SU-DHL-6 (cell line): ENCODE measurements around the gene GNG5.

Source experiments
- H2AFZ ChIP-seq: fragments of 200-600 bp; sonication (generic); 2 replicates; pipeline ENCODE4 v1.6.1; 2014; ENCODE audit warnings: low read depth, mild to moderate bottlenecking, moderate library complexity, mixed read lengths, antibody characterized with exemption, low read length; ENCODE audit not compliant: severe bottlenecking
- H3F3A ChIP-seq: fragments of 200-600 bp; shearing (Covaris generic); 2 replicates; pipeline ENCODE4 v1.6.0; 2016; ENCODE audit warnings: antibody characterized with exemption, mild to moderate bottlenecking; ENCODE audit not compliant: insufficient read depth
- H3K27ac ChIP-seq: fragments of 200-600 bp; sonication (generic); 2 replicates; pipeline ENCODE4 v1.5.1; 2016; ENCODE audit warnings: low read depth, mild to moderate bottlenecking, low read length, moderate library complexity, mixed read lengths
- H3K27me3 ChIP-seq: fragments of 200-600 bp; sonication (generic), shearing (Covaris generic); 2 replicates; pipeline ENCODE4 v1.6.0; 2014; ENCODE audit warnings: mild to moderate bottlenecking, low read length
- H3K36me3 ChIP-seq: fragments of 200-600 bp; sonication (generic); 2 replicates; pipeline ENCODE4 v1.6.1; 2014; ENCODE audit warnings: mild to moderate bottlenecking, low read length, mixed read lengths
- H3K4me2 ChIP-seq: fragments of 300-600, 200-600 bp; shearing (Covaris generic), sonication (generic); 2 replicates; pipeline ENCODE4 v1.6.0; 2014; ENCODE audit warnings: low read length, low read depth, mild to moderate bottlenecking; ENCODE audit not compliant: poor library complexity, severe bottlenecking
- H3K4me3 ChIP-seq: fragments of 200-600 bp; sonication (generic); 2 replicates; pipeline ENCODE4 v1.5.1; 2014; ENCODE audit warnings: antibody characterized with exemption, low read length, mild to moderate bottlenecking, mixed read lengths; ENCODE audit not compliant: insufficient read depth, poor library complexity, severe bottlenecking
- H3K79me2 ChIP-seq: fragments of 200-600 bp; sonication (generic); 2 replicates; pipeline ENCODE4 v1.6.1; 2014; ENCODE audit warnings: mild to moderate bottlenecking, low read length, moderate library complexity; ENCODE audit not compliant: insufficient read depth
- H3K9ac ChIP-seq: fragments of 200-600 bp; sonication (generic); 2 replicates; pipeline ENCODE4 v1.7.0; 2014; ENCODE audit warnings: mild to moderate bottlenecking, low read length
- H3K9me2 ChIP-seq: fragments of 200-600 bp; sonication (generic); replicated peaks from 2 replicates; pipeline ENCODE4 v1.6.1; 2014; ENCODE audit warnings: low read length; ENCODE audit not compliant: insufficient read depth
- H3K9me3 ChIP-seq: fragments of 200-600 bp; sonication (generic); 2 replicates; pipeline ENCODE4 v1.6.1; 2014; ENCODE audit warnings: low read length, mixed read lengths; ENCODE audit not compliant: insufficient read depth
- H4K20me1 ChIP-seq: fragments of 200-600 bp; sonication (generic); 2 replicates; pipeline ENCODE4 v1.6.1; 2014; ENCODE audit warnings: low read depth, mild to moderate bottlenecking, antibody characterized with exemption, low read length, moderate library complexity, mixed read lengths
- CTCF ChIP-seq: fragments of 200-600 bp; sonication (generic); IDR thresholded peaks from one replicate; pipeline ENCODE4 v1.5.1; 2017; ENCODE audit warnings: antibody characterized with exemption, mild to moderate bottlenecking, low read length, moderate library complexity; ENCODE audit not compliant: insufficient read depth, poor library complexity, severe bottlenecking
- EZH2phosphoT487 ChIP-seq: fragments of 200-600 bp; sonication (generic), shearing (Covaris generic); conservative IDR thresholded peaks from 2 replicates; pipeline ENCODE4 v1.6.1; 2018; ENCODE audit warnings: mild to moderate bottlenecking, antibody characterized with exemption, low read length, moderate library complexity, mixed read lengths

GNG5 gene

DNA sequence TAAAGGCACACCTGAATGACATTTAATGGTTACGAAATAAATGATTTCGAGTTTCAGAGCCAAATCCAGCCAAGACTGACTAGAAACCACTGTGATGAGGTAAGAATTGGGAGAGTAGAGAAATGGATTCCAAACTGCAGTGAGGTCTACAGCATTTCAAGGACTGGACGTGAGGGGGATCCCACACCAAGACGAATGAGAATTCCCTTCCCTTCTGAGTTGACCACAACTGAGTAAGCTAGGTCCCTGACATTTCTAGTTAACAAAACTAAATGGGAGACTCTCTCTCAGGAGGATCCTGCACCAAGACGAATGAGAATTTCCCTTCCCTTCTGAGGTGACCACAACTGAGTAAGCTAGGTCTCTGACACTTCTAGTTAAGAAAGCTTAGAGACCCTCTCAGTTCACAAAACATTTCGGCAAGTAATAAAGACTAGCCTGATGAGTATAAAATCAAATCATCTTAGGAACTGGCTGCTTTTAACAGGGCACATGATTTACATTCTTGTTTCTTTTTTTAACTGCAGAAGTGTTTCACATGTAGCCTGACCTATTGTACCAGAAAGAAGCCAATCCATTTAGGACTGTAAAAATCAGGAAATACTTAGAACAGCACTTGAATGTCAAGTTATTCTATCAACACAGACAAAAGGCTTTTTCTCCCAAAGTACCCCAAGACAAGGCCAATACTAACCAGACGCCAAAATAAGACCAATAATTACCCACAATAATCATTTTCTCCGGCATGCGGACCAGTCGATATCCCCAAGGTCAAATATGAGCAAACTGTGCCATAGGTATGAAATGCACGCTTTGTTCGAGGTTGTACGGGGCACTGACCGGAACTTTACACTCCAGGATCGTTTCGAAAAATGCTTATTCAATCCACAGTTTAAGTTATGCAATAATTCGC is 1.5 kb downstream of the GNG5 start:
- H2AFZ ChIP-seq, result no peak overlapping the region

GRCh38 chr1:84502927-84503326 is 3.5 kb downstream of the GNG5 start:
- H3K9ac ChIP-seq, result no peak overlapping the region
- no peak overlapping the region for H3K4me3 ChIP-seq
- H4K20me1 ChIP-seq, result peaks cover 22% of the 10 kb centered on the region; the same call in 1 of the 2 replicates
- peaks cover 72% of the 10 kb centered on the region for H3K79me2 ChIP-seq
- no peaks in the 10 kb centered on the region for H3K27me3 ChIP-seq
- no peaks in the 10 kb centered on the region for H3K9me3 ChIP-seq
- H2AFZ ChIP-seq, result no peak overlapping the region
- H3K9me2 ChIP-seq, result no peaks in the 10 kb centered on the region
- peak overlapping the region; percentile 75 for H3K4me2 ChIP-seq
- TF ChIP-seq EZH2phosphoT487 (no peak), CTCF (no peak)
- H3F3A ChIP-seq, result peaks cover 32% of the 10 kb centered on the region
- peaks cover 29% of the 10 kb centered on the region for H3K36me3 ChIP-seq
- no peak overlapping the region for H3K27ac ChIP-seq

More for the DNA sequence above, 1.5 kb downstream of the GNG5 start:
- H3K79me2 ChIP-seq, result peaks cover 58% of the 10 kb centered on the region
- peak overlapping the region; percentile 85 for H3K4me3 ChIP-seq
- TF ChIP-seq CTCF (no peak), EZH2phosphoT487 (no peak)
- H3F3A ChIP-seq, result peaks cover 21% of the 10 kb centered on the region
- H3K9me2 ChIP-seq, result no peaks in the 10 kb centered on the region
- peak overlapping the region; percentile 69 for H3K9ac ChIP-seq
- H3K27me3 ChIP-seq, result no peaks in the 10 kb centered on the region
- peaks cover 17% of the 10 kb centered on the region; the same call in 1 of the 2 replicates for H3K36me3 ChIP-seq
- H4K20me1 ChIP-seq, result peaks cover 22% of the 10 kb centered on the region; the same call in 1 of the 2 replicates
- H3K4me2 ChIP-seq, result peak overlapping the region; percentile 75
- peak overlapping the region; percentile 79 for H3K27ac ChIP-seq
- no peaks in the 10 kb centered on the region for H3K9me3 ChIP-seq

GRCh38 chr1:84497631-84498275 is 8.6 kb downstream of the GNG5 start:
- Histone ChIP-seq H3K4me3 (no peak overlapping the region), H4K20me1 (peaks cover 19% of the 10 kb centered on the region; the same call in 1 of the 2 replicates), H3K9ac (no peak overlapping the region), H3F3A (peaks cover 45% of the 10 kb centered on the region), H3K4me2 (no peak overlapping the region), H3K27me3 (no peaks in the 10 kb centered on the region), H3K27ac (no peak overlapping the region), H3K9me3 (no peaks in the 10 kb centered on the region), H3K36me3 (peaks cover 57% of the 10 kb centered on the region), H3K79me2 (peaks cover 43% of the 10 kb centered on the region), H2AFZ (no peak overlapping the region), H3K9me2 (no peaks in the 10 kb centered on the region)
- TF ChIP-seq CTCF, result no peak
- TF ChIP-seq EZH2phosphoT487, result no peak
